DMS153 treated with DMSO at 0.1 percent for 48 hours (cell line): ENCODE data around the gene TCF4.

Experiments
- DNase-seq: peaks from one replicate; lab custom pipeline; 2025; ENCODE audit not compliant: unreplicated experiment; lab: John Stamatoyannopoulos, UW

Gene TCF4

DNA sequence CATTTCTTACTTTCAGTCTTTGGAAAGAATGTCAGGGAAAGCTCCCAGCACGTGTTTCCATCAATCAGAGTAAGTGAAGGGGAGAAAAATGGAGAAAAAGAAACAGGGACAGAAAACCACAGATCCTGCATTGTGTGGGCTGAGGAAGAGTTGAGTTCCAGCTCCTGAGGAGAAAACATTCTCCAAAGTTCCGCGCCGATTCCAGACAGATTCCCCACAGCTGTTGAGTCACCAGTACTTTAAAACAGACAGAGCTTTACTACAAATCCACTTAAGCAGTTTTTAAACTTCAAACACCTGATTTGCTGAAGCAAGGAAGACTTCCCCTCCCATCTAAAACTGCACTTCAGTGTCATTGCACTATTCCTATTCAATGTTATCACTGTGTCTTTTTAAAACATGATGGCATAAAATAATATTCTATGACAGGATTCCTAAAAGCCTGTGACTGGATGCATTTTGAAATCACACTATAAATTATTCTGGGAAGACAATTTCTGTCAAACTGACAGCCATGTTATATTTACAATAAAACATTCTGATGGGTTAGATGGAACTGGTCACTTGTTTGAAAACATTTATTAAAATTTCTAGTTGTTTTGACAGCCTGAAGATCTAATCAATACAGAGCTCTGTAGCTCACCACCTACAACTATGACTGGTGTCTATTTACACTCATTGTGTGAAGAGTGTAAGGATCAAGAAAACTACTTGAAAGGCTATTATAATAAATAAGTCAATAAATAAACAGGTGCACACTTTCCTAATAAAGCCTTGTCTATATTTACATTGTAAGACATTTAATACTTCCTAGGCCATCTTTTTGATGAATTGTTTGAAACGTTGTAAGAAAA is 40.9 kb downstream of the TCF4 start:
- DNase-seq = no peak

DNA sequence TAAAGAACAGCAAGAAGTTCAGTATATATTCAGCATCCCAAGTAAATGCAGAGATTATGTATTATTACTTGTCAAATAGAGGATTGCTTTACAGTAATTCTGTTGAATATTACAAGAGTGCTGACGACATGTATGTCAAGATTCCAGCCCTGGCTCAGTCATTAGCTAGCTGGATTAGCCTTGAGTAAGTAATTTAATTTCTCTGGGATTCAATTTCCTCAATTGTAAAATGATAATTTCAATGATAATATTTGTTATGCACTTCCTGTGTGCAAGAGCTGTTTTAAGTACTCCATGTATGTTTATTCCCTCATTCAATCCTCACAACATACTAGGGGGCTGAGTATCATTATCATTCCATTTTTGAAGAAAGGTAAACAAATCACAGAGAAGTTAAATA is 44.0 kb downstream of the TCF4 start:
- no peak for DNase-seq

DNA sequence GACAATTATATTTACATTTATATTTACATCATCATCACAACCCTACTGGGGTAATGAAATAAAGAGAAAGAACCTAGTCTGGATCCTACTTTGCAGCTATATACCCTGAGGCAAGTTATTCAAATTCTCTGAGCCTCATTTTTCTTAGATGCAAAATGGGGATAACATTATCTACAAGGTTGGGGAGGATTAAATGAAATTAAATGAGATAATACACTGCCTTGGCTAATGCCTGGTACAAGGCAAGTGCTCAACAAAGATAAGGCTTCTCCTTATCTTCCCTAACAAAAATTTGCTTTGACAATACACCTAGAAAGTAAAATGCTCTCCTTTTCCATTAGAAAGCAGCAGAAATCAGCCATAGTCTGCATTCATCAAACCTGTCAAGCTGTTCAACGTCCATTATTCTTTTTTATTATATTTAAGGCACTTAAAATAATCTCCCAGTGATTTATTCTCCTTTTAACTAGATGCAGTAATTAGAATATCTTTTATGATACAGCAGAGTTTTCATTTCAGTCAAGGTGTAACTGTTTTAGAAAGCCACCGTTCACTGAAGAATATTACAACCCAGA is 44.8 kb downstream of the TCF4 start:
- no peak for DNase-seq

DNA sequence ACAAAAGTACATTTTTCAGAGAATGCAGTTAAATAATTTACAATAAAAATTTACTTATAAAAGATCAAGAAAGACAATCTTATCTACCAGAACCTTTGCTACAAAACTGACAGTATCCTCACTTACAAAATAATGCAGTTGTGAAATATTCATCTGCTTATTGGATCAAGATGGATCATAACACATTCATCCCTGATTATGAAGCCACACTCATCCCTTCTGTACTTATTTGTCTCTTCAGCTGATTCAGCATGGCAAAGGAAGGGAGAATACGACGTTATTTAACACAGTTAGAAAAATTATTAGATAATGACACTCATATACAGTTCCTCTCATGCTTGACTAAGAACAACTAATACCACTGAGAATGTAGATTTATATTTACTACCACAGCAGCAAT is 46.4 kb downstream of the TCF4 start:
- no peak for DNase-seq

DNA sequence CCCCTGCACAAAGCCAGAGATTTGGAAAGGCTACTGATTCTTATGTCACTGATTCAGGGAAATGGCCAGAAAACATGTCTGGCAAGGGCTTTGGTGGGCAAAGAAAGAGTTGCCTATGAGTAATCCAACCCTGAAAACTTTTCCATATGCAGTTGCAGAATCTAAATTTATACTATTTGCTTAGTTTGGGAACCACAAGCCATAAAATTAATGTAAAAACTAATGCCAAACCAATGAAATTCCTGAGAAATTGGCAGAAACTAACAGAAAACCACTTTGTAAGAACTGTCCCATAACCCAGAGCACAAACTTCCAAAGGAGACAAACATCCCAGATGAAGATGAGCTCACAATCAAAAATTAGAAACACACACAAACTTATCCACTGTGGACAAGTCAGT is 48.8 kb downstream of the TCF4 start:
- DNase-seq = no peak

DNA sequence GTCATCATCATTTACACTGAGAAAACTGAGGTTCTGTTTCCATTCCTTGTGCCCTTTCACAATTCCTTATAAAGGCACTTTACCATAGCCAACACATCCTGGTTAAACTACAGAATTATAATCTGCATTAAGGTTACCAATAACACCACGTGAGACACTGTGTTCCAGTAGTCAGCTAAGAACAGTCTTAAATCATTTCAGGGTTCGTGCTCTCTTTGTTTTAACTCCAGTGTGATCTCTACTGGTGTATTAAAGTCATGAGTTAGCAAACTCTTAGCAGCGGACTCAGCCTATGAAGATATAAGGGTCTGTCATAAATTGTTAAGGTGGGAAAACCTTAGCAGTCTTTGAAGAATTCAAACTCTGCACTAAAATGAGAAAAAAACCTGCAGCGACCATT is 53.0 kb downstream of the TCF4 start:
- no peak for DNase-seq

DNA sequence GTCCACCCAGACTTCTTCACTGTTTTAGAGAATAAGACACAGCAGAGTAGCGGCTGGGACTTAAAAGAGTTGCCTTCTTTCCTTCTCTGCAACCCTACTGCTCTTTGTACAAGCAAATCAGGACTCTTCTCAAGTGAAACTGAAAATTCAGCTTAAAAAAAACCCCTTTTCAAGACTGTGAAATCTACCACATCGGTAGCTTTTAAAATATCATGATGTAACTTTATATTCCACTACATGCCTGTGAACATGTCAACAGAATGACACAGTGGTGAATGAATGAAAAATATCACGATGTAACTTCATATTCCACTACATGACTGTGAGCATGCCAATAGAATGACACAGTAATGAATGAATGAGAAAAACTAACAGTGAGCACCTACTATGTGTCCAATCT is 53.4 kb downstream of the TCF4 start:
- DNase-seq = no peak

DNA sequence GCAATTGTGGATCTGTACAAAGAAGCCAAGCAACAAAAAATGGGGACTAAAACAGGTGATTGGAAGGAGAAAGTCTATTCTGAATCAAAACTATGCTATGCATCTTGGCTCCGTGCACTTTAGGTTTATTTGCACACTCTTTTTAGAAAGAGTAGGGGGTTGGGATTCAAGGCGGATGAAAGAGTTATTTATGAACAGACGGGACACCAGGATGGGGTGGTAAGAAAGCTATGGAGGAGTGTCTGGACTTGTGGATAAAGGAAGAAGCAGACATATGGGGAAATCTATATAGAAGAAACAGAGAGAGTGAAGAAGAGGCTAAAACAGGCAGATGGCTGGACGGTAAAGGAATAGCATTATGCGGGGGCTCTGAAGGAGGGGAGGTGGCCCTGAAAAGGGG is 57.8 kb downstream of the TCF4 start:
- no peak for DNase-seq

DNA sequence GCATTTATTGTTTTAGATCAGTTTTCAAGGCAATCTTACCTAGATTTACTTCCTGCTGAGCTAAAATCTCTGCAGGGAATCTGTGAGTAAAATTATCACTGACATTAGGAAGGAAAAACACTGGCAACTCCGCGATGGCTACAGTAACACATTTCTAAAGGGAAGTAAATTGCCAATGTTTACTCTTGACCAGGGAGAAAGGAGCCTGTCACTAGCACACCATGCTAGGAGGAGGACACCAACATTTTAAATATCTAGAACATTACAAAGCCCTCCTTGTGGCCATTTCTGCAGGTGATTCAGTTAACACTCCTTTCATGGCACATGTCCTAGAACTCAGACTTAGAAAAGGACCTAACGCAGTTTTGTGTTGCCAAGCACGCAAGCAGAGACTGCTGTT is 58.4 kb downstream of the TCF4 start:
- no peak for DNase-seq

DNA sequence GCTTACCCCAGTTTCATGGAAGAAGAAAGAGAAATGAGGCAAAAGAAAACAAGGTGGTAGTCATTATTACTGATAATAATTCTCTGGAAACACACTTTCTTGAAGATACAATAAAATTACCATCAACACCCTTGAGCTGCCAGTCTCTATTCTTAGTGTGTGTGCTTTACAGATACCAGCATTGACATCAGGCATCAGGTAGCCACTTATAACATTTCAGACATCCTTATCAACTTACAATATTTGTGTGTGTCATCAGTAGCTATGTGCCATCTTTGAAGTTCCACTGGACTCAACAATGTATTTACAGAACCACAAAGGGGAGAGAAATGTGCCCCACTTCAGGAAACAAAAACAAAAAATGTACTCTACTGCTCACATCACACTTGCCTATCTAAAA is 62.1 kb downstream of the TCF4 start:
- no peak for DNase-seq

DNA sequence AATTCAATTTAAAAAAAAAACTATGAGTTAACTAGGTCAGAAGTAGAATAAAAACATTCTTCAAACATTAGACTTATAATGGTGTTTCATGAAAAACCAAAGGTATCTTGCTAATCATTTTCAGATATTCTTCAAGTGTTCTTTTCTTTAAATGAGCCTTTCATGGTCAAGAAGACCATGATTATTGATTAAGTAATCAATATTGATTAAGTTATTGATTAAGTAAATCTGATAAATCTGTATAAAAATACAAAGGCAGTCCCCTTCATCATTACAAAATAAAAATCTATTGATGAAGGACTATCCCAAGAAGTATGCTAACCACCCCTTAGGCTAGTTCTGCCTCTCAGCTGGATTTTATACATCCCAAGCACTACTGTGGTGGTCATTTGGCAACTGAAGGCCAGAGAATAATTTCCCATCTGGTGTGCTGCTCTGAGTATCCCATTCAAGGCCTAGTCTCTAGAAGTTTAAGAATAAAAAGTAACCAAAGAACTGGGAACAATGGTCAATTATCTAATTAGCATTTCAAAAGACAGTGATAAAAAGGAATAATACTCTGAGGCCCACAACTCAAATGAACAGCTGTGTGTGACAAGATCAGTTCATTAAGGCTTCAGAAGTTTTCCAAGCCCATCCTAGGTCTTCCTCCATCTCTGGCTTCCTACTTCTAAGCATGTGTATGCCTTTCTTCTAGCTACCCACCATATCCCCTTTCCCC is 63.5 kb downstream of the TCF4 start:
- DNase-seq = no peak

DNA sequence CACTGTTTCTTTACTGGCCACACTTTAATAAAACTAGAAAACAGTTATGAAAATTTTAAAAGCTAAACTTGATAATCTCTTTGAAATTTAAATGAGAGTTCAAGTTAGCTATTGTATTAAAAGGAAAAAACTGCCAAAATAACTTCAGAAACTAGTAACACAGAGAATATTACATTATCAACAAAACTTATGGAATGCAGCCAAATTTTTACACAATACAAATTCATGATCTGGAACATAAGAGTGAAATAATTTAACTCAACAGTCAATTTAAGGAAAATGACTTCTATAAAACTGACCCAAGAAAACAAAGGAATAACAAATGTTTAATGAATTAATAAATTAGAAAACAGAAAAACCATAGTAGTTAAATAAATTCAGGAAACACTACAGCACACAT is 65.0 kb downstream of the TCF4 start:
- DNase-seq = no peak

DNA sequence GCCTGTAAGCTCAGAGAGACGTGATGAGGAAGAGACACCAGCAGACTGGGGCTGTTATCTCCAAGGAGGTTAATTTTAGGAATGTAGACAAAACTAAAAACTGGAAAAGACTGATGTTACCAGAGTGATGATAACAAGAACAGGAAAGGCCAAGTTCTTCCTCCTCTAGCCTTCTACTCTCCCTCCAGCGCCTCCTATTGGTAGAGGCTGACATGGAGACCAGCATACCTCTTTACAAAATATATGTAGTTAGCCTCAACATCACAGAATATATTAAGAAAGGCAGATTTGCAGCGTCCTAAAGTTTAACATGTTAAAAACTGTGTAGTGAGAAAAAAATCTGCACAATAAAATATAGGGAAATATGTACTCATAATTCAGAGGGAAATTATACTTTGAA is 66.0 kb downstream of the TCF4 start:
- no peak for DNase-seq

DNA sequence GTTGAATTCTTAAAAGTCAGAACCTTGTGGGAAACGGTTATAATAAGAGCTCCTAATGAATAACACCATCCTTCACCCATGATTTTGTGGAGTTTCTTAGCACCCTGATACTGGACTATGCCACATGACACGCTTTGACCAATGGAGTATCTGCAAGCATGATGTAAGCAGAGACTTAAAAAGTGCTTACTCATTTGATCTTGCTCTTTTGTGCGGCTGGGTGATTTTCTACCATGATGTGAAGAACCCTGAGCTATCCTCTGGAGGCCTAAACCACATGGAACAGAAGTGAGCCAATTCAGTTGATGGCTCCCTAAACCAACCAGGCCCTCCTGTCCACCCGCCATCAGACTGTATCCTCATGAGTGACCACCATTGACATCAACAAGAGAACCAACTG is 70.9 kb downstream of the TCF4 start:
- DNase-seq = no peak

DNA sequence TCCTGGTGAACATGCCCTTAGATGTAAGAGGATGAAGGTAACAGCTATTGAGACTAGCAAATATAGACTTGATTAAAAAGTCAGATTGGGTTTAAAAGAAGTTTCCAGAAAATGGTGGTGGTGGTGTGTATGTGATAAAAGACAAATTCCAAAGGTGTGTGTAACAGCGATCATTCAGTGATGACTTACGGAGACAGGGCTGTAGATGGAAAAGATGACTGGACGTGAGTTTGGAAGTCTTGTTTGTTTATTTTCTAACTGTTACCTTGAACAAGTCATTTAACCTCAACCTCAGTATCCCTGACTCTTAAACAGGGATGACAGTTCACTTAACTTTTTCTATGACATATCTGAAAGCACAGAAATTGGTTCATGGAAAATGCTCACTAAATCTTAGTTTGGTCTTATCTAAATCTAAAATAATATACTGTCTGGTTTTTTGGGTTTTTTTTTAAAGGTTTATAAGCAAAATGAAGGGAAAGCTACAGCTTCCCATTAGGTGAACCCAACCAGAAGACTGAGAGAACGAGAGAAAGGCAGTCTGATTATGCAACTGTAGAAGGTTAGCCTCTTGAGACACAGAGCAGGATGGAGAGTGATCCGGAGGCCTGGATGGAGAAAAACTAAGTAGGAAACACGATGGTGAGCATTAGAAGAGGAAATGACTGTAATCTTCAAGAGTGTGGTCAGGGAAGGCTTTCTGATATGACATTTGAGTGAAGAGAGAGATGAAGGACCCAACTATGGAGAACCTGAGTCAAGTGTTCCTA is 71.9 kb downstream of the TCF4 start:
- no peak for DNase-seq

DNA sequence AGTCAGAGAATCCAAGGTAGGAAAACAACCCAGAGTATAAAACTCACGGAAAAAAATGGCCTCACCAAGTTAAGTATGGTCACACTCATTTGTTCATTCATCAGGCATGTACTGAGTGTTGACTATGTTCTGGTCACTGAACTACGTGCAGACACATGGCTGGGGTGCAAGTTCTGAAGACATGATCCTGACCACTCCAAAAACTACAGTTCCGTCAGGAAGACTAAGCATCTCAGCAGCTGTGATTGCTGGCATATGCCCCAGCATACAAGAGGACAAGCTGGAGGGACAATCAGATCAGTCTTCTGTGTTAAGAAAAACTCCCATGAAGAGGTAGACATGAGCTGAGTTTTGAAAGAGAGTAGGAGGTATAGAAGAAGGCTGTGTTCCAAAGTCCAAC is 72.8 kb downstream of the TCF4 start:
- no peak for DNase-seq

DNA sequence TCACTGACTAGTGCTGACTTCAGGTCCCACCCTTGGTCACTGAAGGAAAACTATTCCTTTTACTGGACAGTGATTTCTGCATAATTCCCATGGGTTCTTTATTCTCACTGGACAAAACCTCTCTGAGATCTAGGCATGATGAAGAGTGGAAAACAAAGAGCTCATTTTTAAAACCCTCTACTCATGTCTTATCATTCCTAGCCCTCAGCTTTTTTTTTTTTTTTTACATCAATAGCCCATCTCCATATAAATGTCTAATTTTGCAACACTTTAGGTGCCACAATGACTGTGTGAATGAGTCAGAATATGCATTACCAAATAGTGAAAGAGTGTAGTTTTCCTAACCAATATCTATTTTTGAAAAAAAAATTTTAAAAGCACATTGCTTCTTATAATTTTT is 74.8 kb downstream of the TCF4 start:
- DNase-seq = no peak

DNA sequence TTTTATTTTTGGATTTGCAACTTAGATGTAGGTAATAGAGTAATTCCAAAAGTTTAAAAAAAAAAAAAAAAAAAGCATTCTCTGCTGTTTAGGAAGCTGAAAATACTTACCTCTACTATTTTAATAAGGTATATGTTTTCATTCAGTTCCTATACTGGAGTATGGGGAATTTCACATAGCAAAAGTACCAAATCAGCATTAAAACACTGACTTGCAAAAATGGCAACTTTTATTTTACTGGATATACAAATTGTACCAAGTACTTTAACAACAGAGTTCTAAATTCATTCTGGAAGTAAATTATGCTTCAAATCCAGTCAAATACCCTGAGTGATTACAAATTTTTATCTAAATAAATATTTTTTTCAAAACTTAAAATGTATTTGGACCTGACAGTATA is 76.7 kb downstream of the TCF4 start:
- DNase-seq = no peak

DNA sequence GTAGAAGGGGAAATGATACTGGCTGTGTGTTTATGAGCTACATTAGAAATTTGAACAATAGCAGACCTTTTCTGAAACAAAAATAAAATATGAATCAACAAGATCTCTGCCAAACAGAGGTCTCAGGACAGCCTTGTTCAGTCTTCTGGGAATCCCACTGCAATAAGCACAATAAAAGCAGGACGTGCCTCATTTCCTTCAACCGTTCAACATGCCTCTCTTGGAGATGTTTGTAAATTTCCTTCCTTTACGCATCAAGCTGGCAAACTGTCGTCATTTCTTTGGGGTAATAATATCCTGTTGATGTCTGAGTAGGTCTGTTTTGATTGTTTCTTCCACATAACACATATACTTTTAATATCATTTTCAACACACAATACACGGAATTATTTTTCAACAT is 77.2 kb downstream of the TCF4 start:
- no peak for DNase-seq

DNA sequence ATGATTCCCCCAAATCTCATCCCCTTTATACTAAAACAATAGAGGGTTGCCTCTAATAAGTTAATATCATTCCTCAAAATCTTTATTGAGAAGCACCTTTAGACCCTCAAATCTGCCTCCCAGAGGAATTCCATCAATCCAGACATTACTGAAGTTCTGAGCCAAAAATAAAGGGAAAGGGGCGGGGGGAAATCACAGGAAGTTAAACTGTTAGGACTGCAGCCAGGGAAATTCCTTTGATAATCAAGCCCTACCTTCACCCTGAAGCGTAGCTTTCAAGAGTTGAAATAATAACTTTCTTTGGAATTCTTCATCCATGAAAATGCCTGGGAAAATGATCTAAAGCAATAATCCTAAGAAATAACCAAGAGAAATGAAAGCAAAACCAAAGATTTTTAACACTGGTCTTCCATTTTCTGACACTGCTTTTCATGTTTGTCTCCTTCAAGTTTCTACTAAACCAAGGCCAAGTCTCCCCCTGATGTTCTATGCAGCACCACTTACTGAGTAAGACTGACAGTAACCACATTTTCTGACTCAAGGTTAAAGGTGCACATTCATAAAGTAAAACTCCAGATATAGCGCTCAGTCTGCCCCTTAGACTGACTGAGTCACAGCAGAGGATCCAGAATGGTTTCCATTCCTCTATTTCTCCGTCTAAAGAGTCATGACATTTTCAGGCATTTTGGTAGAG is 78.2 kb downstream of the TCF4 start:
- no peak for DNase-seq

DNA sequence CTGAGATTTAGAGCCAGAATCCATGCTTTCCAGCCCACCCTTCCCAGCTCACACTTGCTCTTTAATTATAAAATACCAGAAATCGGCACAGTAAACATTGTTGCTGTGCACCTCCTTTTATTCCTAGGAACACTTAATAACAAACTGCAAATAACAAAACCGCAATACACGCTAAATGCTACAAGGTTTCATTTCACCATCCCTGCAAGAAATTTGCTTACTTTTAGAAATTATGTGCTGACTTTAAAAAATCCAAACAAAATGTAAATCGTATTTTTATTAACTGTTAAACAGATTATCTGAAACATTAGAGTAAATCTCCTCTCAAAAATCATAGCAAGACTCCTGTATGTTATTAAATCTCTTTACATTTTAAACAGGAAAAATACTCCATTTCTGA is 79.3 kb downstream of the TCF4 start:
- no peak for DNase-seq
